Stimulated activated naive CD8-positive, alpha-beta T cell treated with anti-CD3 and anti-CD28 coated beads, Interleukin-15, Interleukin-2, amounts not matched to agents 100 ng/mL and 50 ng/mL, for 24 hours (primary cell): Measurements from ENCODE around the gene ZNF783.
"Not testable (repeated sequence)": the region's sequence is repeated elsewhere in the genome, so short reads cannot be mapped to it uniquely, and the experiment has no call there.

ENCODE experiments used
- H3K27ac Mint-ChIP-seq: one replicate; pipeline ENCODE4 v1.8.0; 2021; ENCODE audit warnings: mild to moderate bottlenecking, mixed read lengths
- H3K27me3 Mint-ChIP-seq: one replicate; pipeline ENCODE4 v1.8.0; 2021; ENCODE audit warnings: mixed read lengths
- H3K36me3 Mint-ChIP-seq: one replicate; pipeline ENCODE4 v1.8.0; 2021; ENCODE audit warnings: low read depth, mixed read lengths
- H3K4me1 Mint-ChIP-seq: one replicate; pipeline ENCODE4 v1.8.0; 2021; ENCODE audit warnings: low read depth, mixed read lengths
- H3K4me3 Mint-ChIP-seq: one replicate; pipeline ENCODE4 v1.8.0; 2021; ENCODE audit warnings: mild to moderate bottlenecking, mixed read lengths
- H3K9me3 Mint-ChIP-seq: one replicate; pipeline ENCODE4 v1.8.0; 2021; ENCODE audit warnings: mixed read lengths

ZNF783 gene

GRCh38 chr7:149254181-149254858 is 7.7 kb upstream of the ZNF783 start:
- peaks cover 18% of the 10 kb centered on the region for H3K4me1 Mint-ChIP-seq
- H3K27me3 Mint-ChIP-seq = no peaks in the 10 kb centered on the region
- H3K27ac Mint-ChIP-seq = no peak overlapping the region
- peaks cover 48% of the 10 kb centered on the region for H3K36me3 Mint-ChIP-seq
- H3K4me3 Mint-ChIP-seq = no peak overlapping the region
- no peaks in the 10 kb centered on the region for H3K9me3 Mint-ChIP-seq

GRCh38 chr7:149255174-149255573 is 6.8 kb upstream of the ZNF783 start:
- Mint-ChIP-seq H3K4me1 (peaks cover 10% of the 10 kb centered on the region), H3K9me3 (no peaks in the 10 kb centered on the region), H3K4me3 (no peak overlapping the region), H3K36me3 (peaks cover 41% of the 10 kb centered on the region), H3K27me3 (no peaks in the 10 kb centered on the region), H3K27ac (peak overlapping the region; percentile 12)

DNA sequence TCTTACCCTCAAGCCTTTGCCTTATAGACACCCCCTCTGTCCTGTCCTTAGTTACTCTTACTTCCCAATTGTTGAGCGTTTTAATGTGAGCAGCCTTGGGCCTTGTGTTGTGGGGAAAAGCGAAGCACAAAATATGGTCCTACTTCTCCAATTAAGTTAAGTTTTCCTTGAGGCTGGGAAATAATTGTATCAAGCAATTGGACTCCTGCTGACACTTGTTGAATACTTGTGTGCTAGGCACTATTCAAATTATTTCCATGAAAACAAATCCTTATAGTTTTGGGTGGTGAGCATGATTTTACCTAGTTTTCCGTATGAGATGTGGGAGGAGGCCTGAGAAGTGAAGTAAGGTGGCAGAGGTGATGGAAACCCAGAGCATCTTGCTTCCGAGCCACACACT is 5.4 kb upstream of the ZNF783 start:
- Mint-ChIP-seq H3K4me3 (no peak overlapping the region), H3K27me3 (no peaks in the 10 kb centered on the region), H3K4me1 (peaks cover 18% of the 10 kb centered on the region), H3K36me3 (peaks cover 34% of the 10 kb centered on the region), H3K9me3 (no peaks in the 10 kb centered on the region), H3K27ac (no peak overlapping the region)

GRCh38 chr7:149257146-149257545 is 4.8 kb upstream of the ZNF783 start:
- peaks cover 20% of the 10 kb centered on the region for H3K4me1 Mint-ChIP-seq
- H3K27ac Mint-ChIP-seq = peak overlapping the region; percentile 18
- no peaks in the 10 kb centered on the region for H3K9me3 Mint-ChIP-seq
- H3K36me3 Mint-ChIP-seq = peaks cover 29% of the 10 kb centered on the region
- no peaks in the 10 kb centered on the region for H3K27me3 Mint-ChIP-seq
- H3K4me3 Mint-ChIP-seq = no peak overlapping the region

- Mint-ChIP-seq H3K27me3 (no peaks in the 10 kb centered on the region), H3K9me3 (no peaks in the 10 kb centered on the region), H3K4me1 (peaks cover 46% of the 10 kb centered on the region), H3K27ac (peak overlapping the region; percentile 88), H3K36me3 (peaks cover 24% of the 10 kb centered on the region), H3K4me3 (peak overlapping the region; percentile 78)
These were observed 624 bp upstream of the ZNF783 start for GRCh38 chr7:149261316-149261828.

GRCh38 chr7:149266451-149266850 is 4.5 kb downstream of the ZNF783 start:
- Mint-ChIP-seq H3K36me3 (peaks cover 68% of the 10 kb centered on the region), H3K4me1 (peaks cover 29% of the 10 kb centered on the region), H3K4me3 (no peak overlapping the region), H3K27ac (no peak overlapping the region), H3K9me3 (no peaks in the 10 kb centered on the region), H3K27me3 (no peaks in the 10 kb centered on the region)

GRCh38 chr7:149267733-149268132 is 5.7 kb downstream of the ZNF783 start:
- Mint-ChIP-seq H3K4me3 (no peak overlapping the region), H3K4me1 (peaks cover 26% of the 10 kb centered on the region), H3K36me3 (peaks cover 71% of the 10 kb centered on the region), H3K27ac (no peak overlapping the region), H3K27me3 (no peaks in the 10 kb centered on the region), H3K9me3 (no peaks in the 10 kb centered on the region)

DNA sequence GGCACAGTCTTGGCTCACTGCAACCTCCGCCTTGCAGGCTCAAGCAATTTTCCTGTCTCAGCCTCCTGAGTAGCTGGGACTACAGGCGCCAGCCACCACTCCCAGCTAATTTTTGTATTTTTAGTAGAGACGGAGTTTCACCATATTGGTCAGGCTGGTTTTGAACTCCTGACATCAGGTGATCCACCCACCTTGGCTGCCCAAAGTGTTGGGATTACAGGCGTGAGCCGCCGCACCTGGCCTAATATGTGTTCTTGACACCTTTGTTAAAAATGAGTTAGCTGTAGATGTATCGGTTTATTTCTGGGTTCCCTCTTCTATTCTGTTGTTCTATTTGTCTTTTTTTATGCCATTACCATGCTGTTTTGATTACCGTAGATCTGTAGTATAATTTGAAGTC is 12.4 kb downstream of the ZNF783 start:
- H3K27ac Mint-ChIP-seq = not testable (repeated sequence)

GRCh38 chr7:149277871-149278270 is 15.9 kb downstream of the ZNF783 start:
- Mint-ChIP-seq H3K27me3 (no peaks in the 10 kb centered on the region), H3K36me3 (peaks cover 62% of the 10 kb centered on the region), H3K4me1 (no peaks in the 10 kb centered on the region), H3K9me3 (no peaks in the 10 kb centered on the region), H3K27ac (no peak overlapping the region), H3K4me3 (no peak overlapping the region)

More for the DNA sequence above, 12.4 kb downstream of the ZNF783 start:
- H3K27me3 Mint-ChIP-seq, H3K9me3 Mint-ChIP-seq, H3K4me1 Mint-ChIP-seq, H3K4me3 Mint-ChIP-seq: not testable (repeated sequence)
- peaks cover 72% of the 10 kb centered on the region for H3K36me3 Mint-ChIP-seq

- Mint-ChIP-seq H3K4me1 (no peaks in the 10 kb centered on the region), H3K27ac (no peak overlapping the region), H3K9me3 (no peaks in the 10 kb centered on the region), H3K4me3 (no peak overlapping the region), H3K36me3 (peaks cover 57% of the 10 kb centered on the region), H3K27me3 (no peaks in the 10 kb centered on the region)
These were observed 16.4 kb downstream of the ZNF783 start for GRCh38 chr7:149278396-149278795.

DNA sequence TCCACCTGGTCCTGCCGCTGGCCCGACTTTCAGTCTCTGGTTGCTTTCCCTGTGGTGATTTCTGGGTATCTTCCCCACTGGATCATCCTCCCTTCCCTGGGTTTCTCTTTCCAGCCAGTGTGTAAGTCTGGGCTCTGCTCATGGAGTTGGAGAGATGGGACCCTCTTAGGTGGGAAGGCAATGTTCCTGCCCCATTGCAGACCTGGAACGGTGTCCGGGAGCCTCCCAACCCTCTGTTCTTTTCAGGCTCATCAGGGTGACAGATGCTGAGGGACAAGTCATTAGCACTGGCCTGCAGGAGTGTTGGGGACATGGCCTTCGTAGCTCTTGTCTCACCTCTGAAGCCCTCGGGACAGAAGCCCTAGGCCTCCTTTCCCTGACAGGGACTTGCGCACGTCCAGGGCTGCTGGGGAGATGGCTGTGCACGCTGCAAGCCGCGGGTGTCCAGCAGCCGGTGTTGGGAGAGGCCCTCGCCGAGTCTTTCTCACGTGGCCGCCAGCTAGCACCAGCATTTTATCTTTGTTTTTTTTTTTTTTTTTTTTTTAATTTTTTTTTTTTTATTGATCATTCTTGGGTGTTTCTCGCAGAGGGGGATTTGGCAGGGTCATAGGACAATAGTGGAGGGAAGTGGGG is 17.2 kb downstream of the ZNF783 start:
- peaks cover 49% of the 10 kb centered on the region for H3K36me3 Mint-ChIP-seq
- peaks cover 5% of the 10 kb centered on the region for H3K4me1 Mint-ChIP-seq
- H3K27me3 Mint-ChIP-seq = no peaks in the 10 kb centered on the region
- no peaks in the 10 kb centered on the region for H3K9me3 Mint-ChIP-seq
- H3K4me3 Mint-ChIP-seq = no peak overlapping the region
- no peak overlapping the region for H3K27ac Mint-ChIP-seq

- Mint-ChIP-seq H3K36me3 (peaks cover 41% of the 10 kb centered on the region), H3K27ac (no peak overlapping the region)
These were observed 18.2 kb downstream of the ZNF783 start for GRCh38 chr7:149280151-149280550.

DNA sequence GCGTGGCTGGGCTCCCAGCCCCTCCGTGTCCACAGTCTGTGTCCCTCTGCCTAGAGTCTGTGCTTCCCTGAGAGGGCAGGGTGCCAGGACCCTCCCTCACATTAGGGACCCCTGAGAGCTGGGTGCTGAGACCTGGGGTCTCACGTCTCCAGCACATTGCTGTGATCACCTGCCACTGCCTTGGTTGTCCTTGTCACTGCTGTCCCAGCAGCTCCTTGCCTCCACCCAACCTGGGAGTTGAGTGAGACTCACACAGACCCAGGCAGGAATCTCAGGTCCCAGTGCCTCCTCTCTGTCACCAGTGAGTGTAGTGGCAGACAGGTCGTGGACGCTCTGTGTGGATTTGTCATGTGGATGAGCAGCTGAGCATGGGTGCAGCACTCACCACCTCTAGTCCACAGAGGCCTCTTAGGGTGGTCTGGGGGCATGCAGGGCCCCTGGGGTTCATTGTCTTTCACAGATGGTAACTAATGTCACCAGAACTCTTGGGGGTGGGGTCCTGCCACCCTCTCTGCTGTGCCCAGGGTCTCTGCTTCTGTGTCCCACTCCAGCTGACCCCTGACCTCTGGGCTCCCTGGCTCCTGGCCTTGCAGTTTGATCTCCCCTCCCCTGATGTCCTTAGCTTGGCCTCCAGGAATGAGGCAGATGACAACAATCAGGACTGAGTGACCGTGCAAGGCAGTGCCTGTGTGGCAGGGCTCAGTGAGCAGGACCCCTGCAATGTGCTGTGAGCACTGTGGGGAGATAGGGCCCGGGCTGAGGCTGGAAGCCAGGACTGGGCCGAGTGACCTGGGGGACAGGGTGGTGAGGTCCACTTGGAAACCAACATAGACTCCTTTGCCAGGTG is 18.9 kb downstream of the ZNF783 start:
- Mint-ChIP-seq H3K4me1 (peaks cover 20% of the 10 kb centered on the region), H3K27ac (no peak overlapping the region), H3K9me3 (no peaks in the 10 kb centered on the region), H3K27me3 (no peaks in the 10 kb centered on the region), H3K36me3 (peaks cover 41% of the 10 kb centered on the region), H3K4me3 (no peak overlapping the region)

More at GRCh38 chr7:149280151-149280550, 18.2 kb downstream of the ZNF783 start:
- no peak overlapping the region for H3K4me3 Mint-ChIP-seq
- H3K27me3 Mint-ChIP-seq = no peaks in the 10 kb centered on the region
- no peaks in the 10 kb centered on the region for H3K9me3 Mint-ChIP-seq
- H3K4me1 Mint-ChIP-seq = peaks cover 14% of the 10 kb centered on the region

GRCh38 chr7:149281508-149282330 is 19.7 kb downstream of the ZNF783 start:
- H3K27ac Mint-ChIP-seq = no peak overlapping the region
- H3K4me1 Mint-ChIP-seq = peaks cover 28% of the 10 kb centered on the region
- no peaks in the 10 kb centered on the region for H3K9me3 Mint-ChIP-seq
- peaks cover 35% of the 10 kb centered on the region for H3K36me3 Mint-ChIP-seq
- H3K4me3 Mint-ChIP-seq = no peak overlapping the region
- no peaks in the 10 kb centered on the region for H3K27me3 Mint-ChIP-seq
